ENCODE data around the gene KCNA2. TPM values are rescaled to one million over a fixed set of nuclear protein-coding genes. Genes with fewer than 3 reads are reported as not detected.

Gene KCNA2
- polyA plus RNA-seq, 1 experiment: not detected

- Histone ChIP-seq H3K27me3 (ENCODE audit: control insufficient read depth, insufficient read depth, low read length) (peaks cover 36% of the 10 kb centered on the region), H3K27ac (ENCODE audit: low read depth, low read length) (no peak overlapping the region), H3K9me3 (ENCODE audit: control insufficient read depth, insufficient read depth, low read length) (no peaks in the 10 kb centered on the region), H3K4me3 (ENCODE audit: low read depth, low read length) (no peak overlapping the region; the same call in 1 of the 2 replicates)
- POLR2A ChIA-PET: no interaction called here
- no peak for DNase-seq (ENCODE audit: low read depth, low spot score)
- TF ChIP-seq, protein P1, sequence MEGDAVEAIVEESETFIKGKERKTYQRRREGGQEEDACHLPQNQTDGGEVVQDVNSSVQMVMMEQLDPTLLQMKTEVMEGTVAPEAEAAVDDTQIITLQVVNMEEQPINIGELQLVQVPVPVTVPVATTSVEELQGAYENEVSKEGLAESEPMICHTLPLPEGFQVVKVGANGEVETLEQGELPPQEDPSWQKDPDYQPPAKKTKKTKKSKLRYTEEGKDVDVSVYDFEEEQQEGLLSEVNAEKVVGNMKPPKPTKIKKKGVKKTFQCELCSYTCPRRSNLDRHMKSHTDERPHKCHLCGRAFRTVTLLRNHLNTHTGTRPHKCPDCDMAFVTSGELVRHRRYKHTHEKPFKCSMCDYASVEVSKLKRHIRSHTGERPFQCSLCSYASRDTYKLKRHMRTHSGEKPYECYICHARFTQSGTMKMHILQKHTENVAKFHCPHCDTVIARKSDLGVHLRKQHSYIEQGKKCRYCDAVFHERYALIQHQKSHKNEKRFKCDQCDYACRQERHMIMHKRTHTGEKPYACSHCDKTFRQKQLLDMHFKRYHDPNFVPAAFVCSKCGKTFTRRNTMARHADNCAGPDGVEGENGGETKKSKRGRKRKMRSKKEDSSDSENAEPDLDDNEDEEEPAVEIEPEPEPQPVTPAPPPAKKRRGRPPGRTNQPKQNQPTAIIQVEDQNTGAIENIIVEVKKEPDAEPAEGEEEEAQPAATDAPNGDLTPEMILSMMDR (IDR thresholded peaks at IDR 0.05; ENCODE audit: low read depth, low read length): peak; percentile 55
- CTCF ChIA-PET: interaction anchor here (0.6 to 1.4 kb wide), 8 partner anchors 10 to 61 kb away, joined by 3 to 6 read pairs (median 3); no protein-coding TSS in a partner anchor
Measured at GRCh38 chr1:110554871-110555801, 51.0 kb downstream of the KCNA2 start.

DNA sequence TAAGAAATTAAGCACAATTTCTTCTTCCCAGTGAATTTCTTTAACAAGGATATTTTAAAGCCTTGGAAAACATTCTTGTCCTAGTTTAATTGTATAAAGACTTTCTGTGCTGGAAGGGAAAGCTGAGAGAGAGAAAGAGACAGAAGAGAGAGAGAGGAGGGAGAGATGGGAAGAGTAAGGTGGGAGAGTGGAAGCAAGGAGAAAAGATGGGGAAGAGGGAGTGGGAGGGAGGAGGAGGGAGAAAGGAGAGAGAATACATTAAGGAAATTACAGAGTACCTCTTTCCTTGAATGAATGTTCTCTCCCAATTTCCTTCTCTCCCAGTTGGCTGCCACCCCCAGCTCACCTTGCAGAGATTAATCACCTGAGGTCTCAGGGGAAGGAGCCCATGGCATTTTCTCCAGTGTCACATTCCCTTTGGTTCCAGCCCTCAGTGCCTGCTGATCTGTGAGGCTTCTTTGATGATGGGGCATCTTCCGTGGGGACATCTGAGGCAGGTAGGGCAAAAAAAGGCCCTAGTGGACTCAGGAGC lies 54.8 kb downstream of the KCNA2 start:
- ChIA-PET POLR2A (no interaction called here), CTCF (interaction anchor here (1.1 kb wide), 1 partner anchor 9 kb away, joined by 4 read pairs; no protein-coding TSS in a partner anchor)
- no peak overlapping the region for H3K4me3 ChIP-seq (ENCODE audit: low read depth, low read length)
- TF ChIP-seq, protein P1 (IDR thresholded peaks at IDR 0.05; ENCODE audit: low read depth, low read length): no peak
- no peak overlapping the region for H3K27ac ChIP-seq (ENCODE audit: low read depth, low read length)
- DNase-seq (ENCODE audit: low read depth, low spot score): no peak
- peaks cover 24% of the 10 kb centered on the region for H3K27me3 ChIP-seq (ENCODE audit: control insufficient read depth, insufficient read depth, low read length)
- H3K9me3 ChIP-seq (ENCODE audit: control insufficient read depth, insufficient read depth, low read length): no peaks in the 10 kb centered on the region

- ChIA-PET CTCF (no interaction called here), POLR2A (no interaction called here)
- TF ChIP-seq, protein P1 (IDR thresholded peaks at IDR 0.05; ENCODE audit: low read depth, low read length): no peak
- H3K27me3 ChIP-seq (ENCODE audit: control insufficient read depth, insufficient read depth, low read length): peaks cover 14% of the 10 kb centered on the region
- DNase-seq (ENCODE audit: low read depth, low spot score): no peak
- no peak overlapping the region for H3K27ac ChIP-seq (ENCODE audit: low read depth, low read length)
- H3K4me3 ChIP-seq (ENCODE audit: low read depth, low read length): no peak overlapping the region
- H3K9me3 ChIP-seq (ENCODE audit: control insufficient read depth, insufficient read depth, low read length): no peaks in the 10 kb centered on the region
Measured at GRCh38 chr1:110549831-110550230, 56.3 kb downstream of the KCNA2 start.

DNA sequence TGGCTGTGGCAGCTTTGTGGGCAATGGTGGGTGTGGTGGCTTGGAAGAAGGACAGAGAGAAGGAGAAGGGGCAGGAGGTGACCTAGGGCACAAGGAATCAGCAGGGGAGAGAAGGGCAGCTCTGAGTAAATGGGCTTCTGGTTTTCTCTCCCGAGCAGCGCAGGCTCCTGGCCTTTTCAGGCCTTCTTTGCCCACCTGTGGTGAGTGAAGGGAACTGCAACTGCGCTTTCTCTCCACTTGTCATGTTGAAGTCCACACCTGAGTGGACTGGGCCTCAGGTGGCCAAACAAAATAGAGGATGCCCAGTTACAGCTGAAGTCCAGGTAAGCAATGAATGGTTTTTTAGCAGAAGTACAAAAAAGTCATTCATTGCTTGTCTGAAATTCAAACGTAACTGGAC lies 57.8 kb downstream of the KCNA2 start:
- TF ChIP-seq, protein P1 (IDR thresholded peaks at IDR 0.05; ENCODE audit: low read depth, low read length): peak; percentile 44
- ChIA-PET POLR2A (no interaction called here), CTCF (no interaction called here)
- Histone ChIP-seq H3K9me3 (ENCODE audit: control insufficient read depth, insufficient read depth, low read length) (no peaks in the 10 kb centered on the region), H3K27me3 (ENCODE audit: control insufficient read depth, insufficient read depth, low read length) (peaks cover 8% of the 10 kb centered on the region), H3K4me3 (ENCODE audit: low read depth, low read length) (no peak overlapping the region), H3K27ac (ENCODE audit: low read depth, low read length) (no peak overlapping the region)
- no peak for DNase-seq (ENCODE audit: low read depth, low spot score)

DNA sequence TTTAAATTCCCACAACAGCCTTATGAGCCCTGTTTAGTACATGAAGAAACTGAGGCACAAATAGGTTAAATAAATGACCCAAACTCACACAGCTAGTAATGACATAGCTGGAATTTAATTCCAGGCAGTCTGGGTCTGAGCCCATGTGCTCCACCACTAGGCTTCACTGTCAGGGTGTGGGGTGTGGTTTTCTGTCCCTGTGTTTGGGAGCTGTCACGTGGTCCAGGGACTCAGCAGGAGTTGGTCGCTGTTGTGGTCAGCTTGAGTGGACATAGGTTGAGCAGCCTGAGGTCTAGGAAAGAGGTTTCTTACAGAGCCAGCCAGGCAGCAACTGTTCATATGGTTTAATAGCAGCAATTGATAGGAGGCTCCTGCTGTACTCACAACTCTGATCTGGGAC lies 59.1 kb downstream of the KCNA2 start:
- DNase-seq (ENCODE audit: low read depth, low spot score): no peak
- TF ChIP-seq, protein P1 (IDR thresholded peaks at IDR 0.05; ENCODE audit: low read depth, low read length): no peak
- peaks cover 3% of the 10 kb centered on the region for H3K27me3 ChIP-seq (ENCODE audit: control insufficient read depth, insufficient read depth, low read length)
- H3K27ac ChIP-seq (ENCODE audit: low read depth, low read length): no peak overlapping the region
- POLR2A ChIA-PET: no interaction called here
- no peaks in the 10 kb centered on the region for H3K9me3 ChIP-seq (ENCODE audit: control insufficient read depth, insufficient read depth, low read length)
- CTCF ChIA-PET: no interaction called here
- H3K4me3 ChIP-seq (ENCODE audit: low read depth, low read length): no peak overlapping the region

Measured in AG04450 (cell line).